Naive B cell (primary cell): ENCODE results near the gene EPHB3. TPM values are rescaled to one million over a fixed set of nuclear protein-coding genes. Genes with fewer than 3 reads are reported as not detected.

Experiments
- ATAC-seq, 2 donors: fragments of 150-1000 bp; cut with Tn5 transposase; 2 replicates each; pipeline ENCODE4 v1.10.0; 2021; ENCODE audit warnings: low read depth in 2 of 2, mild to moderate bottlenecking in 2 of 2, moderate library complexity in 2 of 2
- DNase-seq: peaks from one replicate; pipeline ENCODE4 v3.0.0; 2022
- H3K27ac Mint-ChIP-seq, 6 donors: one replicate each; pipeline ENCODE4 v1.8.0; 2020 to 2022; ENCODE audit warnings: mild to moderate bottlenecking in 6 of 6, mixed read lengths in 6 of 6, moderate library complexity in 5 of 6, inconsistent platforms in 2 of 6
- H3K27me3 Mint-ChIP-seq, 3 donors: one replicate each; pipeline ENCODE4 v1.8.0; 2021 to 2022; ENCODE audit warnings: mixed read lengths in 3 of 3, mild to moderate bottlenecking in 1 of 3
- H3K36me3 Mint-ChIP-seq, 2 donors: one replicate each; pipeline ENCODE4 v1.8.0; 2020 to 2022; ENCODE audit warnings: mixed read lengths in 2 of 2, inconsistent platforms in 1 of 2, mild to moderate bottlenecking in 1 of 2
- H3K4me1 Mint-ChIP-seq, 3 donors: one replicate each; pipeline ENCODE4 v1.8.0; 2020 to 2022; ENCODE audit warnings: mixed read lengths in 3 of 3, inconsistent platforms in 1 of 3, mild to moderate bottlenecking in 1 of 3, moderate library complexity in 1 of 3
- H3K4me3 Mint-ChIP-seq, 8 donors: one replicate each; pipeline ENCODE4 v1.8.0; 2020 to 2022; ENCODE audit warnings: mild to moderate bottlenecking in 8 of 8, mixed read lengths in 8 of 8, moderate library complexity in 8 of 8, inconsistent platforms in 2 of 8
- H3K9me3 Mint-ChIP-seq, 7 donors: one replicate each; pipeline ENCODE4 v1.8.0; 2020 to 2022; ENCODE audit warnings: mixed read lengths in 7 of 7, mild to moderate bottlenecking in 5 of 7, inconsistent platforms in 2 of 7, moderate library complexity in 1 of 7
- polyA plus RNA-seq, 6 donors: library from polyadenylated mRNA; unstranded; fragments of 300-500 nt; fragmentation: Illumina TruSeq; gene quantifications; one replicate each; pipeline ENCODE4 v1.2.3, GENCODE V29; 2021; ENCODE audit warnings: low read depth in 6 of 6

The EPHB3 gene
- polyA plus RNA-seq, 6 donors from 2014 or later: not detected

GRCh38 chr3:184561913-184562877 lies 610 bp downstream of the EPHB3 start:
- ATAC-seq (peak; percentile 17 to 23), DNase-seq (peak; percentile 36)
- peaks cover 13 to 18% (median 16%) of the 10 kb centered on the region in 3 donors for H3K4me1 Mint-ChIP-seq
- H3K27me3 Mint-ChIP-seq: peaks cover 15 to 47% (median 46%) of the 10 kb centered on the region in 3 donors
- H3K4me3 Mint-ChIP-seq: peak overlapping the region; percentile 73 to 92 (median 89)
- H3K9me3 Mint-ChIP-seq: no peaks in the 10 kb centered on the region
- no peak overlapping the region for H3K27ac Mint-ChIP-seq
- H3K36me3 Mint-ChIP-seq: peaks cover 0 to 4% of the 10 kb centered on the region in 2 donors

GRCh38 chr3:184562878-184563560 lies 1.4 kb downstream of the EPHB3 start:
- DNase-seq: no peak
- H3K36me3 Mint-ChIP-seq: peaks cover 0 to 4% of the 10 kb centered on the region in 2 donors
- peak overlapping the region in 6 of 8 donors; percentile 21 to 74 (median 44) for H3K4me3 Mint-ChIP-seq
- peaks cover 18 to 47% (median 45%) of the 10 kb centered on the region in 3 donors for H3K27me3 Mint-ChIP-seq
- no peak for ATAC-seq
- no peak overlapping the region for H3K27ac Mint-ChIP-seq
- no peaks in the 10 kb centered on the region for H3K9me3 Mint-ChIP-seq
- H3K4me1 Mint-ChIP-seq: peaks cover 13 to 18% (median 16%) of the 10 kb centered on the region in 3 donors

GRCh38 chr3:184563561-184563925 lies 2.0 kb downstream of the EPHB3 start:
- DNase-seq (no peak), ATAC-seq (no peak)
- H3K4me1 Mint-ChIP-seq: peaks cover 13 to 23% (median 21%) of the 10 kb centered on the region in 3 donors
- no peaks in the 10 kb centered on the region for H3K9me3 Mint-ChIP-seq
- H3K4me3 Mint-ChIP-seq: peak overlapping the region in 5 of 8 donors; percentile 15 to 74 (median 51)
- no peak overlapping the region for H3K27ac Mint-ChIP-seq
- peaks cover 0 to 4% of the 10 kb centered on the region in 2 donors for H3K36me3 Mint-ChIP-seq
- H3K27me3 Mint-ChIP-seq: peaks cover 22 to 47% (median 45%) of the 10 kb centered on the region in 3 donors

GRCh38 chr3:184563941-184564684 lies 2.5 kb downstream of the EPHB3 start:
- no peak for ATAC-seq
- Mint-ChIP-seq H3K9me3 (no peaks in the 10 kb centered on the region), H3K4me1 (peaks cover 13 to 24% (median 23%) of the 10 kb centered on the region in 3 donors), H3K27me3 (peaks cover 22 to 43% (median 42%) of the 10 kb centered on the region in 3 donors), H3K27ac (peak overlapping the region in 1 of 6 donors; percentile 75), H3K4me3 (peak overlapping the region in 2 of 8 donors; percentile 24 to 25), H3K36me3 (peaks cover 0 to 4% of the 10 kb centered on the region in 2 donors)
- DNase-seq: no peak

GRCh38 chr3:184564685-184565385 lies 3.2 kb downstream of the EPHB3 start:
- Mint-ChIP-seq H3K27me3 (peaks cover 24 to 46% (median 43%) of the 10 kb centered on the region in 3 donors), H3K4me1 (peaks cover 13 to 24% (median 23%) of the 10 kb centered on the region in 3 donors), H3K9me3 (no peaks in the 10 kb centered on the region), H3K36me3 (peaks cover 0 to 4% of the 10 kb centered on the region in 2 donors), H3K4me3 (peak overlapping the region in 1 of 8 donors; percentile 24), H3K27ac (no peak overlapping the region)
- ATAC-seq (no peak), DNase-seq (no peak)

GRCh38 chr3:184565421-184566211 lies 4.0 kb downstream of the EPHB3 start:
- peaks cover 0 to 4% of the 10 kb centered on the region in 2 donors for H3K36me3 Mint-ChIP-seq

GRCh38 chr3:184566441-184567414 lies 5.1 kb downstream of the EPHB3 start:
- no peaks in the 10 kb centered on the region for H3K9me3 Mint-ChIP-seq
- no peak overlapping the region for H3K27ac Mint-ChIP-seq
- no peaks in the 10 kb centered on the region for H3K36me3 Mint-ChIP-seq
- H3K4me1 Mint-ChIP-seq: peaks cover under 1 to 10% (median 8%) of the 10 kb centered on the region in 3 donors
- ATAC-seq (no peak), DNase-seq (no peak)
- H3K27me3 Mint-ChIP-seq: peaks cover 27 to 51% (median 48%) of the 10 kb centered on the region in 3 donors
- no peak overlapping the region for H3K4me3 Mint-ChIP-seq

More at GRCh38 chr3:184565421-184566211, 4.0 kb downstream of the EPHB3 start:
- Mint-ChIP-seq H3K4me1 (peaks cover 10 to 19% (median 18%) of the 10 kb centered on the region in 3 donors), H3K4me3 (peak overlapping the region in 1 of 8 donors; percentile 61), H3K27ac (no peak overlapping the region), H3K9me3 (no peaks in the 10 kb centered on the region), H3K27me3 (peaks cover 27 to 50% (median 45%) of the 10 kb centered on the region in 3 donors)
- ATAC-seq (no peak), DNase-seq (no peak)

- H3K36me3 Mint-ChIP-seq: no peaks in the 10 kb centered on the region
- ATAC-seq: no peak
- no peak overlapping the region for H3K27ac Mint-ChIP-seq
- peaks cover 0 to 10% (median 8%) of the 10 kb centered on the region in 3 donors for H3K4me1 Mint-ChIP-seq
- H3K27me3 Mint-ChIP-seq: peaks cover 34 to 64% (median 61%) of the 10 kb centered on the region in 3 donors
- no peaks in the 10 kb centered on the region for H3K9me3 Mint-ChIP-seq
- H3K4me3 Mint-ChIP-seq: peak overlapping the region in 6 of 8 donors; percentile 16 to 82 (median 64)
- no peak for DNase-seq
Observed at GRCh38 chr3:184567946-184568559, 6.5 kb downstream of the EPHB3 start.

- Mint-ChIP-seq H3K4me1 (peaks cover 0 to 8% (median 8%) of the 10 kb centered on the region in 3 donors), H3K9me3 (no peaks in the 10 kb centered on the region), H3K4me3 (peak overlapping the region in 6 of 8 donors; percentile 16 to 82 (median 64)), H3K36me3 (no peaks in the 10 kb centered on the region), H3K27ac (no peak overlapping the region), H3K27me3 (peaks cover 34 to 68% (median 63%) of the 10 kb centered on the region in 3 donors)
- no peak for DNase-seq
- no peak for ATAC-seq
Observed at GRCh38 chr3:184568560-184568923, 7.0 kb downstream of the EPHB3 start.

GRCh38 chr3:184568924-184569829 lies 7.6 kb downstream of the EPHB3 start:
- peak; percentile 25 to 48 for ATAC-seq
- no peak for DNase-seq
- H3K9me3 Mint-ChIP-seq: no peaks in the 10 kb centered on the region
- H3K27ac Mint-ChIP-seq: peak overlapping the region in 1 of 6 donors; percentile 89
- H3K27me3 Mint-ChIP-seq: peaks cover 34 to 68% (median 63%) of the 10 kb centered on the region in 3 donors
- H3K4me1 Mint-ChIP-seq: peaks cover 0 to 8% (median 8%) of the 10 kb centered on the region in 3 donors
- H3K4me3 Mint-ChIP-seq: peak overlapping the region in 7 of 8 donors; percentile 5 to 82 (median 54)
- H3K36me3 Mint-ChIP-seq: no peaks in the 10 kb centered on the region
